Activated B cell treated with CpG ODN at 0.5 μM for 24 hours (primary cell): ENCODE results near the gene ST6GALNAC5. TPM values are rescaled to one million over a fixed set of nuclear protein-coding genes. Genes with fewer than 3 reads are reported as not detected.

Experiments
- ATAC-seq: fragments of 200-7000 bp; cut with Tn5 transposase; one replicate; pipeline ENCODE4 v1.10.0; 2021; ENCODE audit warnings: low read depth, mild to moderate bottlenecking, moderate library complexity
- CTCF ChIA-PET: fragments of 350-600 bp; sonication (Branson Sonifier 250); formaldehyde crosslinking; loops from one replicate; lab custom pipeline; 2021; ENCODE audit warnings: antibody characterized with exemption; lab: Charles Lee
- POLR2A ChIA-PET: fragments of 350-600 bp; sonication (Branson Sonifier 250); formaldehyde crosslinking; loops from one replicate; lab custom pipeline; 2021; ENCODE audit warnings: antibody characterized with exemption; lab: Charles Lee
- DNase-seq: peaks from one replicate; pipeline ENCODE4 v3.0.0; 2022
- H3K27ac Mint-ChIP-seq: one replicate; pipeline ENCODE4 v1.8.0; 2020; ENCODE audit warnings: mixed read lengths
- H3K27me3 Mint-ChIP-seq: one replicate; pipeline ENCODE4 v1.8.0; 2021; ENCODE audit warnings: mixed read lengths
- H3K36me3 Mint-ChIP-seq: one replicate; pipeline ENCODE4 v1.8.0; 2021; ENCODE audit warnings: low read depth, mixed read lengths
- H3K4me1 Mint-ChIP-seq: one replicate; pipeline ENCODE4 v1.8.0; 2021; ENCODE audit warnings: mixed read lengths
- H3K4me3 Mint-ChIP-seq: one replicate; pipeline ENCODE4 v1.8.0; 2020; ENCODE audit warnings: mild to moderate bottlenecking, mixed read lengths
- H3K9me3 Mint-ChIP-seq: one replicate; pipeline ENCODE4 v1.8.0; 2020; ENCODE audit warnings: mixed read lengths
- intact Hi-C: fragments of 100-400 bp; cut with micrococcal nuclease; formaldehyde crosslinking; loops from one replicate; pipeline ENCODE4 v1.15.1; 2024
- total RNA-seq: library from RNA; stranded (reverse); gene quantifications from 2 replicates; pipeline ENCODE4 v1.2.3, GENCODE V29; 2022
- TF ChIP-seq, protein P1 (sequence below): fragments of 200-600 bp; IDR thresholded peaks from one replicate; pipeline ENCODE4 v1.8.0; 2022; ENCODE audit warnings: antibody characterized with exemption, mild to moderate bottlenecking

The ST6GALNAC5 gene
- total RNA-seq, 1 donor from 2014 or later, result not detected

DNA sequence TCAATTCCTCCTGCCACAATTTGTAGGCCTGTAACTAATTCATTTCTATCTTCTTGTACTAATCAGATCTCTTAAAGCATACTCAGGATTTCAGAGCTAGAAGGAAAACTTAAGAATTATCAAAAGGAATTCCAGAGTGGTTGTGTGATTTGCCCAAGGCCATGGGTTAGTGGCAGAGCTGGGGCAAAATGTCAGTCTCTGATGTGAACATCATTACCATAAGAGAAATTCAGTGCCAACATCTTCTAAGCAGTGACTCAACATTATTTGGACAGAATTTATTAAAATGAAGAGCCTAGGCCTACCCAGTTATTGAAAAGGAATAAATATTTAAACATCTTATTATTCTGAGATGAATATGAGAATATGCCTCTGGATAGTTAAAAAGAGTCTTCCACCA is 14.5 kb downstream of the ST6GALNAC5 start:
- no peaks in the 10 kb centered on the region for H3K36me3 Mint-ChIP-seq
- no peaks in the 10 kb centered on the region for H3K9me3 Mint-ChIP-seq
- H3K27ac Mint-ChIP-seq, result no peak overlapping the region
- intact Hi-C loops, result no loop called here
- no peak overlapping the region for H3K4me3 Mint-ChIP-seq
- H3K4me1 Mint-ChIP-seq, result no peaks in the 10 kb centered on the region
- ChIA-PET POLR2A (no interaction called here), CTCF (no interaction called here)
- DNase-seq (no peak), ATAC-seq (no peak)
- TF ChIP-seq, protein P1, sequence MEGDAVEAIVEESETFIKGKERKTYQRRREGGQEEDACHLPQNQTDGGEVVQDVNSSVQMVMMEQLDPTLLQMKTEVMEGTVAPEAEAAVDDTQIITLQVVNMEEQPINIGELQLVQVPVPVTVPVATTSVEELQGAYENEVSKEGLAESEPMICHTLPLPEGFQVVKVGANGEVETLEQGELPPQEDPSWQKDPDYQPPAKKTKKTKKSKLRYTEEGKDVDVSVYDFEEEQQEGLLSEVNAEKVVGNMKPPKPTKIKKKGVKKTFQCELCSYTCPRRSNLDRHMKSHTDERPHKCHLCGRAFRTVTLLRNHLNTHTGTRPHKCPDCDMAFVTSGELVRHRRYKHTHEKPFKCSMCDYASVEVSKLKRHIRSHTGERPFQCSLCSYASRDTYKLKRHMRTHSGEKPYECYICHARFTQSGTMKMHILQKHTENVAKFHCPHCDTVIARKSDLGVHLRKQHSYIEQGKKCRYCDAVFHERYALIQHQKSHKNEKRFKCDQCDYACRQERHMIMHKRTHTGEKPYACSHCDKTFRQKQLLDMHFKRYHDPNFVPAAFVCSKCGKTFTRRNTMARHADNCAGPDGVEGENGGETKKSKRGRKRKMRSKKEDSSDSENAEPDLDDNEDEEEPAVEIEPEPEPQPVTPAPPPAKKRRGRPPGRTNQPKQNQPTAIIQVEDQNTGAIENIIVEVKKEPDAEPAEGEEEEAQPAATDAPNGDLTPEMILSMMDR, result no peak
- no peaks in the 10 kb centered on the region for H3K27me3 Mint-ChIP-seq

DNA sequence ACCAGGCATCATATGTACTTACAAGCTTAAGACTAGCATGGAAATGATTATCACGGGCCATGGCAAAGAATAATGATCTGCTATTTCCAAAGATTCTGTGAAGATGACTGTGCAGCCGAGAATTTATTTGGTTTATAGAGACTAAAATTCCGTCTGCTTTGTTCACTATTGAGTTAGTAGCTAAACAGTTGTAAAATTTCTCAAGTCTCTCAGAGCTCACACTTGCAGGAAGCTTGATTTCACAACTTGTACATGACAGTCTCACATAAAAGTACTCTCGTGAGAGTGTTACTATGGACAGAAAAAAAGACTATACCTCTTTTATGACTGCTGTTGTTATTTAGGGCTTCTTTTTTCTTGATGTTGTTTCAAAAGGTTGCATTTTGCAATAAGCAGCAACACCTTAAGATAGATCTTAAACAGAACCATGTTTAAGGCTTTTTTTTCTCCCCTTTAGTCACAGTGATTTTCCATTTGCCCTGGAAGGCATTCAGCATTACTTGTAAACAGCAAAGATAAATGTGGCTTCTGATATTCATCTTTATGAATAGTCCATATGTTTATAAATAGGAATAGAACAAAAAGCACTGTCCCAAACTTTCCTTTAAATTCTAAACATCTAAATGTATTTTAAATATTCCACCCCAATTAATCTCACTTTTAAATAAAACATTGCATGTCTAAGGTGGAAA is 24.8 kb downstream of the ST6GALNAC5 start:
- Mint-ChIP-seq H3K4me1 (no peaks in the 10 kb centered on the region), H3K9me3 (no peaks in the 10 kb centered on the region), H3K27ac (no peak overlapping the region), H3K27me3 (no peaks in the 10 kb centered on the region), H3K4me3 (no peak overlapping the region), H3K36me3 (no peaks in the 10 kb centered on the region)
- no peak for ATAC-seq
- POLR2A ChIA-PET, result no interaction called here
- no peak for DNase-seq
- intact Hi-C loops, result no loop called here
- TF ChIP-seq, protein P1, result no peak
- CTCF ChIA-PET, result no interaction called here

DNA sequence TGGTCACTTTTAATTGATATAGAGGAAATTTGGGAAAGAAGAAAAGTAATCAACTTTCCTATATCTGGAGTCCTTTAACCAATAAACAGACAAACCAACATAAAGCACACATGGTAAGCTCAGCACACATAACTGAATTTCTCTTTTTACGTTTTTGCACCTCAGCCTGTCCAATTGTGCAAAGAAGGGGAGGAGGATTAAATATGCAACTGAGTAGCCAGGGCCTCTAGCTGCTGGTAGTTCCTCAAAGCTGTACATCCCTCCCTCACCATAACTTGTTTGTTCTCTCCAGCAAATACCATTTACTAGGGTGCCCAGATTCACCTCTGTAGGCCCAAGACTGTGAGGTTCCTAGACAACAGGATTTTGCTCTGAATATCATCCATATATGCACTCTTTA is 25.4 kb downstream of the ST6GALNAC5 start:
- Mint-ChIP-seq H3K27ac (no peak overlapping the region), H3K36me3 (no peaks in the 10 kb centered on the region), H3K4me1 (no peaks in the 10 kb centered on the region), H3K4me3 (no peak overlapping the region), H3K9me3 (no peaks in the 10 kb centered on the region), H3K27me3 (no peaks in the 10 kb centered on the region)
- intact Hi-C loops, result no loop called here
- POLR2A ChIA-PET, result no interaction called here
- no peak for ATAC-seq
- TF ChIP-seq, protein P1, result no peak
- CTCF ChIA-PET, result no interaction called here
- DNase-seq, result no peak

- no peak for ATAC-seq
These were observed 34.0 kb downstream of the ST6GALNAC5 start for GRCh38 chr1:76901158-76901767.

More at GRCh38 chr1:76901158-76901767, 34.0 kb downstream of the ST6GALNAC5 start:
- Mint-ChIP-seq H3K4me3 (no peak overlapping the region), H3K4me1 (no peaks in the 10 kb centered on the region), H3K27ac (no peak overlapping the region), H3K36me3 (no peaks in the 10 kb centered on the region), H3K27me3 (peaks cover 2% of the 10 kb centered on the region), H3K9me3 (no peaks in the 10 kb centered on the region)
- no peak for DNase-seq
- ChIA-PET CTCF (no interaction called here), POLR2A (no interaction called here)
- intact Hi-C loops, result loop anchor here (1.0 to 10.0 kb wide), 4 partner anchors 242 to 1214 kb away; no protein-coding TSS in a partner anchor
- TF ChIP-seq, protein P1, result no peak
